Central memory CD8-positive, alpha-beta T cell (primary cell): ENCODE data around the gene ANKRD7.

Source experiments
- ATAC-seq: fragments of 150-1000 bp; cut with Tn5 transposase; replicated peaks from 2 replicates; pipeline ENCODE4 v1.10.0; 2022; ENCODE audit warnings: mild to moderate bottlenecking, moderate FRiP score, moderate number of reproducible peaks; ENCODE audit not compliant: poor library complexity, severe bottlenecking; ENCODE audit errors: extremely low read depth
- DNase-seq, 2 donors: peaks; one replicate each; pipeline ENCODE4 v3.0.0; 2021; ENCODE audit warnings: low spot score in 2 of 2
- H3K27ac Mint-ChIP-seq: one replicate; pipeline ENCODE4 v1.8.0; 2022; ENCODE audit warnings: low read depth, mild to moderate bottlenecking, moderate library complexity, mixed read lengths
- H3K27me3 Mint-ChIP-seq: one replicate; pipeline ENCODE4 v1.8.0; 2022; ENCODE audit warnings: mixed read lengths
- H3K36me3 Mint-ChIP-seq: one replicate; pipeline ENCODE4 v1.8.0; 2022; ENCODE audit warnings: mild to moderate bottlenecking, moderate library complexity, mixed read lengths; ENCODE audit not compliant: insufficient read depth
- H3K4me1 Mint-ChIP-seq: one replicate; pipeline ENCODE4 v1.8.0; 2022; ENCODE audit warnings: mixed read lengths
- H3K4me3 Mint-ChIP-seq: one replicate; pipeline ENCODE4 v1.8.0; 2022; ENCODE audit warnings: mild to moderate bottlenecking, moderate library complexity, mixed read lengths
- H3K9me3 Mint-ChIP-seq: one replicate; pipeline ENCODE4 v1.8.0; 2022; ENCODE audit warnings: mixed read lengths

Gene ANKRD7

GRCh38 chr7:118224521-118224920, at the start of gene ANKRD7:
Gene ANKRD7, plus strand, starts transcription at chr7:118224704. Its CDS starts 127 bp downstream, at chr7:118224831.
- Mint-ChIP-seq H3K4me3 (no peak within 1 kb of the TSS), H3K27ac (no peak within 1 kb of the TSS), H3K27me3 (no peaks in the 10 kb centered on the region), H3K4me1 (no peaks in the 10 kb centered on the region), H3K9me3 (no peaks in the 10 kb centered on the region), H3K36me3 (no peaks in the 10 kb centered on the region)
- ATAC-seq (no peak), DNase-seq (no peak)

GRCh38 chr7:118175740-118176139, 48.8 kb upstream of the ANKRD7 start:
- no peak overlapping the region for H3K4me3 Mint-ChIP-seq
- H3K9me3 Mint-ChIP-seq: no peaks in the 10 kb centered on the region
- ATAC-seq (no peak), DNase-seq (no peak)
- no peaks in the 10 kb centered on the region for H3K4me1 Mint-ChIP-seq
- H3K27me3 Mint-ChIP-seq: peaks cover 37% of the 10 kb centered on the region
- H3K27ac Mint-ChIP-seq: no peak overlapping the region
- no peaks in the 10 kb centered on the region for H3K36me3 Mint-ChIP-seq

- Mint-ChIP-seq H3K36me3 (peaks cover 12% of the 10 kb centered on the region), H3K27ac (no peak overlapping the region), H3K27me3 (peaks cover 10% of the 10 kb centered on the region), H3K9me3 (no peaks in the 10 kb centered on the region), H3K4me3 (no peak overlapping the region), H3K4me1 (peaks cover 6% of the 10 kb centered on the region)
- DNase-seq: no peak
- no peak for ATAC-seq
Measured at GRCh38 chr7:118179191-118179590, 45.3 kb upstream of the ANKRD7 start.

GRCh38 chr7:118182593-118183427, 41.7 kb upstream of the ANKRD7 start:
- Mint-ChIP-seq H3K27ac (peak overlapping the region; percentile 99), H3K4me3 (peak overlapping the region; percentile 91), H3K9me3 (no peaks in the 10 kb centered on the region), H3K36me3 (peaks cover 23% of the 10 kb centered on the region), H3K4me1 (peaks cover 35% of the 10 kb centered on the region), H3K27me3 (no peaks in the 10 kb centered on the region)
- DNase-seq (no peak), ATAC-seq (no peak)

- Mint-ChIP-seq H3K36me3 (peaks cover 26% of the 10 kb centered on the region), H3K9me3 (no peaks in the 10 kb centered on the region), H3K27ac (peak overlapping the region; percentile 99), H3K4me1 (peaks cover 40% of the 10 kb centered on the region), H3K27me3 (no peaks in the 10 kb centered on the region), H3K4me3 (peak overlapping the region; percentile 91)
- ATAC-seq (peak; percentile 13), DNase-seq (no peak)
Measured at GRCh38 chr7:118183428-118183785, 41.1 kb upstream of the ANKRD7 start.

GRCh38 chr7:118183786-118184564, 40.5 kb upstream of the ANKRD7 start, which contains the start of gene LSM8:
Gene LSM8, plus strand, starts transcription at chr7:118184164. Its CDS starts 60 bp downstream, at chr7:118184224.
- Mint-ChIP-seq H3K36me3 (peaks cover 30% of the 10 kb centered on the region), H3K4me3 (peak within 1 kb of the TSS; percentile 91), H3K4me1 (peaks cover 40% of the 10 kb centered on the region), H3K27me3 (no peaks in the 10 kb centered on the region), H3K9me3 (no peaks in the 10 kb centered on the region), H3K27ac (peak within 1 kb of the TSS; percentile 99)
- DNase-seq (peak; percentile 95 to 96), ATAC-seq (peak; percentile 96)

GRCh38 chr7:118184565-118184940, 40.0 kb upstream of the ANKRD7 start:
- Mint-ChIP-seq H3K36me3 (peaks cover 30% of the 10 kb centered on the region), H3K9me3 (no peaks in the 10 kb centered on the region), H3K4me3 (peak overlapping the region; percentile 91), H3K4me1 (peaks cover 40% of the 10 kb centered on the region), H3K27me3 (no peaks in the 10 kb centered on the region), H3K27ac (peak overlapping the region; percentile 99)
- DNase-seq (no peak), ATAC-seq (no peak)

GRCh38 chr7:118185163-118185860, 39.2 kb upstream of the ANKRD7 start:
- Mint-ChIP-seq H3K4me1 (peaks cover 40% of the 10 kb centered on the region), H3K27ac (peak overlapping the region; percentile 99), H3K36me3 (peaks cover 34% of the 10 kb centered on the region), H3K4me3 (peak overlapping the region; percentile 91), H3K9me3 (no peaks in the 10 kb centered on the region), H3K27me3 (no peaks in the 10 kb centered on the region)
- ATAC-seq (no peak), DNase-seq (no peak)

GRCh38 chr7:118186501-118186900, 38.0 kb upstream of the ANKRD7 start:
- Mint-ChIP-seq H3K4me1 (peaks cover 40% of the 10 kb centered on the region), H3K27me3 (no peaks in the 10 kb centered on the region), H3K36me3 (peaks cover 42% of the 10 kb centered on the region), H3K27ac (no peak overlapping the region), H3K9me3 (no peaks in the 10 kb centered on the region), H3K4me3 (peak overlapping the region; percentile 91)
- ATAC-seq: no peak
- no peak for DNase-seq

GRCh38 chr7:118194571-118194970, 29.9 kb upstream of the ANKRD7 start:
- Mint-ChIP-seq H3K4me1 (peaks cover 6% of the 10 kb centered on the region), H3K36me3 (peaks cover 27% of the 10 kb centered on the region), H3K27ac (no peak overlapping the region)

GRCh38 chr7:118195837-118196474, 28.5 kb upstream of the ANKRD7 start:
- Mint-ChIP-seq H3K36me3 (peaks cover 19% of the 10 kb centered on the region), H3K27ac (no peak overlapping the region), H3K27me3 (no peaks in the 10 kb centered on the region), H3K4me3 (no peak overlapping the region), H3K9me3 (no peaks in the 10 kb centered on the region), H3K4me1 (peaks cover 6% of the 10 kb centered on the region)
- DNase-seq (peak in 1 of 2 donors; percentile 16), ATAC-seq (peak; percentile 58)

More at GRCh38 chr7:118194571-118194970, 29.9 kb upstream of the ANKRD7 start:
- H3K9me3 Mint-ChIP-seq: no peaks in the 10 kb centered on the region
- ATAC-seq (no peak), DNase-seq (no peak)
- H3K27me3 Mint-ChIP-seq: no peaks in the 10 kb centered on the region
- H3K4me3 Mint-ChIP-seq: no peak overlapping the region

GRCh38 chr7:118202061-118202460, 22.4 kb upstream of the ANKRD7 start:
- ATAC-seq: no peak
- H3K27ac Mint-ChIP-seq: no peak overlapping the region
- H3K9me3 Mint-ChIP-seq: no peaks in the 10 kb centered on the region
- no peaks in the 10 kb centered on the region for H3K27me3 Mint-ChIP-seq
- DNase-seq: no peak
- peaks cover under 1% of the 10 kb centered on the region for H3K36me3 Mint-ChIP-seq
- no peak overlapping the region for H3K4me3 Mint-ChIP-seq
- H3K4me1 Mint-ChIP-seq: no peaks in the 10 kb centered on the region
